ENCODE measurements around the gene IRF3. TPM values are rescaled to one million over a fixed set of nuclear protein-coding genes. Genes with fewer than 3 reads are reported as not detected.

IRF3 gene
- total RNA-seq, 1 experiment from 2014 or later = 36.5 TPM

GRCh38 chr19:49672131-49672919 is 6.7 kb upstream of the IRF3 start:
- DNase-seq (ENCODE audit: extremely low read depth, low read depth) = peak; percentile 70

GRCh38 chr19:49669516-49669915 is 3.9 kb upstream of the IRF3 start:
- DNase-seq (ENCODE audit: extremely low read depth, low read depth) = no peak

- DNase-seq (ENCODE audit: extremely low read depth, low read depth) = no peak
These were observed 1.8 kb upstream of the IRF3 start for GRCh38 chr19:49667473-49667872.

- no peak for DNase-seq (ENCODE audit: extremely low read depth, low read depth)
These were observed 425 bp upstream of the IRF3 start for GRCh38 chr19:49666120-49666444.

- no peak for DNase-seq (ENCODE audit: extremely low read depth, low read depth)
These were observed 664 bp downstream of the IRF3 start for GRCh38 chr19:49665036-49665350.

- DNase-seq (ENCODE audit: extremely low read depth, low read depth) = peak; percentile 65
These were observed 1.3 kb downstream of the IRF3 start for GRCh38 chr19:49664171-49665035.

- no peak for DNase-seq (ENCODE audit: extremely low read depth, low read depth)
These were observed 2.4 kb downstream of the IRF3 start for GRCh38 chr19:49663224-49663623.

- no peak for DNase-seq (ENCODE audit: extremely low read depth, low read depth)
These were observed 3.6 kb downstream of the IRF3 start for GRCh38 chr19:49662011-49662410.

- DNase-seq (ENCODE audit: extremely low read depth, low read depth) = no peak
These were observed 5.2 kb downstream of the IRF3 start for GRCh38 chr19:49660338-49660961.

GRCh38 chr19:49658566-49659442 is 6.9 kb downstream of the IRF3 start:
- DNase-seq (ENCODE audit: extremely low read depth, low read depth) = no peak

- DNase-seq (ENCODE audit: extremely low read depth, low read depth) = no peak
These were observed 7.5 kb downstream of the IRF3 start for GRCh38 chr19:49658139-49658517.

- DNase-seq (ENCODE audit: extremely low read depth, low read depth) = no peak
These were observed 8.0 kb downstream of the IRF3 start for GRCh38 chr19:49657493-49658138.

GRCh38 chr19:49656456-49657109 is 9.1 kb downstream of the IRF3 start:
- DNase-seq (ENCODE audit: extremely low read depth, low read depth) = no peak

- DNase-seq (ENCODE audit: extremely low read depth, low read depth) = no peak
These were observed 9.8 kb downstream of the IRF3 start for GRCh38 chr19:49655570-49656455.

GRCh38 chr19:49654581-49654980 is 11.1 kb downstream of the IRF3 start:
- no peak for DNase-seq (ENCODE audit: extremely low read depth, low read depth)

GRCh38 chr19:49653466-49653806 is 12.2 kb downstream of the IRF3 start:
- no peak for DNase-seq (ENCODE audit: extremely low read depth, low read depth)

GRCh38 chr19:49652551-49653465 is 12.8 kb downstream of the IRF3 start:
- DNase-seq (ENCODE audit: extremely low read depth, low read depth) = no peak
